Stimulated activated CD4-positive, alpha-beta T cell treated with anti-CD3 and anti-CD28 coated beads, Interleukin-12 subunit alpha, Interleukin-12 subunit beta, amount 100 ng/mL, for 4 hours (primary cell): ENCODE data around the gene HLF.

Source experiments
- DNase-seq: peaks from one replicate; pipeline ENCODE4 v3.0.0-alpha.2; 2020

HLF gene

GRCh38 chr17:55294042-55294751 lies 29.4 kb downstream of the HLF start:
- no peak for DNase-seq

GRCh38 chr17:55295411-55296170 lies 30.8 kb downstream of the HLF start:
- DNase-seq: peak; percentile 46

- no peak for DNase-seq
Measured at GRCh38 chr17:55296171-55296695, 31.5 kb downstream of the HLF start.

- no peak for DNase-seq
Measured at GRCh38 chr17:55296699-55297098, 31.9 kb downstream of the HLF start.

- DNase-seq: no peak
Measured at GRCh38 chr17:55298111-55298730, 33.5 kb downstream of the HLF start.

DNA sequence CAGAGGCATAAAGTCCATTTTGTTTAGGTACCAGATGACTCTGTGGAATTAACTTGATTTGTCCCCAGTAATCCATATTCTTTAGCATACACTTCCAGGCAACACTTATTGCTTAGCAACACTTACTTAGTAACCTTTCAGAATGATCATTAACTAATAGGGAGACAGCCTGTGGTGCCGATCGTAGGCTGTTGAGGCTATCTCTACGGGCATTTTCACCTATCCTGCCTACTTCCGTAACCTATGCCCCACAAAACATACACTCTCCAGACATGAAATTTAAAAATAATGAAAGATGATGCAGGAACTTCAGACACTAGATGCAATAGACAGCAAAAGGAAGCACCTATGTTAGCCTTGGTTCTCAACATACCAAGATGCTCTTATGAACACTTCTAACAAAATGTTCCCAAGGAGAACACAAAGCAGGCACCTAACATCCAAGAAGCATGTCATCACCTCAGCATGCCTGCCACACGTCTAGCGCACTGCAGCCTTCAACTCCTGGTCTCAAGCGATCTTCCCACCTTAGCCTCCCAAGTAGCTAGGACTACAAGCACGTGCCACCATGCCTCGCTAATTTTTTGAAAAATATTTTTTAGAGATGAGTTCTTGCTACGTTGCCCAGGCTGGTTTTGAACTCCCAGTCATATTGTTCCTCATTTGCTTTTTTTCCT lies 34.5 kb downstream of the HLF start:
- no peak for DNase-seq

GRCh38 chr17:55299890-55300289 lies 35.1 kb downstream of the HLF start:
- DNase-seq: no peak

GRCh38 chr17:55300479-55301290 lies 35.9 kb downstream of the HLF start:
- DNase-seq: no peak

- DNase-seq: no peak
Measured at GRCh38 chr17:55301521-55302406, 37.0 kb downstream of the HLF start.

DNA sequence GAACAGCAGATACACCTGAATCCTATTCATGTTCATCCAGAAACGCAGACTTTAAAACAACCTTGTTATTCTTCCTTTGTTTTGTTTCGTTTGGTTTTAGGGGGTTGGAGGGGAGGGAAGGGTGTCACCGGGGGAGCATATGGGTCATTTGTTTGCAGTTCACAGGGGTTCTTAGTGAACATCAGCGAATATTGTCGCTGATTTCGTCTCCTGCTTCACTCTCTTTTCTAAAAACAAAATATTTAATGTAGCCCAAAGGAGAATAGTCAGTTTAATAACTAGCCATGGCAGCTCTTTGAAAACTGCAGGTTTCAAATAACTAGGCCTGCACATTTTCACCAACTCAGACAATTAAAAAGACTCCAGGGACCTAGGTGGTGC lies 37.6 kb downstream of the HLF start:
- no peak for DNase-seq

- DNase-seq: no peak
Measured at GRCh38 chr17:55303008-55303493, 38.3 kb downstream of the HLF start.

GRCh38 chr17:55303701-55304145 lies 39.0 kb downstream of the HLF start:
- DNase-seq: no peak

DNA sequence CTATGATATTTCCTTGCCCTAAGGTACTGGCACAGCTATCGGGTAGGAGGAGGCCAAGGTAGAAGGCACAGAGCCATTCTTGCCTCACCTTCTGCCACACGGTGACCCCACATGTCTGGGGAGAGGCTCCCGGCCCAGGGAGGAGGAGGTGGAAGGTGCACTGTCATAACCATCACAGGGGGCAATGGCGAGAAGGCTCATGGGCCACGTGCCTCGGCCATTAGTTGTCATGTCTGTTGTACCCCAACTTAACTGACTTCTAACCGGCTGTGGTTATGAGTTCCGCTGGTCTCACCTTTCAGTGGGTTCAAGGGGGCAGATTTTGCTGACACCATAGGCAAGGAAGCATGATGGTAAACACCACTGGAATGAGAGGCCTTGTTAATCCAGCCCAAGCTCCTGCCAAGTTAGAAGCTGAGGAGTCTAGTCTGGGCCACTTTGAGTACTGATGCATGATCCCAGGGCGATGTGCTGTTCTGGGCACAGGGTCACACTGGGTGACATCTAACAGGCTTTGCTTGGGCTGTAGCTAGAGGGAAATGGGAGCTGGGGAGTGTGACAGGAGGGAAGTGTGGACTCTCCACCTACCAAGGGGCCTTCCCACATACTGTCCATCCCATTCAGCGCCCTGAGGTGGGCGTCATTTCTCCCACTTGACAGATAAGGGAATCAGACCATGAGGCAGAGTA lies 39.6 kb downstream of the HLF start:
- no peak for DNase-seq

DNA sequence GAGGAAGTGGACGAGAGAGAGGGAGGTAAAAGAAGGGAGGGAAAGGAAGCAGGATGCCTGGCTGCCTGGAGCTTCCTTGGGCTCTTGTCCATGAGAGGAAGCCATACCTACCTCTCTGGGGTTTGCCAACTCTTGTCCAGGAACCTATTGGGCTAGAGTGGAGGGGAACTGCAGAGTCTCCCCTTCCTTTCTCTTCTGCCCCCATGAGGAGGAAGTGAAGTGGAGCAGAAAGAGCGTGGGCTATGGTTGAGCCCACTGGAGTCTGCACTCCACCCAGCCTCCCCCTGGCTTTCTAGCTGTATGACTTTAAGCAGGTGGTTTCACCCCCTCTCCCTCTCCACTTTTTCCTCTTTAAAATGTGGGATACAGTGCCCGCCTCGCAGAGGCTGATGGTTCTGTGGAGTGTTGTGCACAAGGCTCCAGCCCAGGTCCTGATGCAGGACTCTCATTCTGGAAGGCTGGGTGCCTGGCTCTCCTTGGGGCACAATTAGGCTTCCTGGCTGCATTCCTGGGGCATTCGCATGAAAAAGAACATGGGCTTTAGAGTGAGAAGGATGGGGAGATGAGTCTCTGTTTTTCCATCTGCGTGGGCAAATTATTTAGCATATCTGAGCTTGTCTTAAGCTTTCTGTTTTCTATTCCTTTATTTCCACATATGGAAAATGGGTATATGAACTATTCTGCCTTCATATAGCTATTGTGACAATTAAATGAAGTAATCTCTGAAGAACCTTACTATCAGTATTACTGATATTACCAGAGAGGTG lies 40.7 kb downstream of the HLF start:
- DNase-seq: no peak

DNA sequence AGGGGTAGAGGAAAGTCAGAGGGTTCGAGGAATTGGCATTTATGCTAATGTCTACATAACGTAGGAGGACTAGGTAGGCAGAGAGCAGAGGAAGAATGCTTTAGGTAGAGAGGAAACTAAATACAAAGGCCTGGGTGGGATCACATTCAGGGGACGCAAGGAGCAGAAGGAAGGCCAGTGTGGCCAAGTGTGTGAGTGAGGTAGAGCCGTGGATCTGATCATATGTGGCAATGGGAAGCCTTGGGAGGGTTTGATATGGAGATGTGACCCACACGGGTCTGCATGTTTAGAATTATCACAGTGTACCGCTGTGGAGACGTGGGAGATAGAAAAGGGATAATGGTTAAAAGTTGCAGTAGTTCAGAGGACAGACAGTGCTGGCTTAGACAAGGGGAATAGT lies 43.1 kb downstream of the HLF start:
- no peak for DNase-seq

DNA sequence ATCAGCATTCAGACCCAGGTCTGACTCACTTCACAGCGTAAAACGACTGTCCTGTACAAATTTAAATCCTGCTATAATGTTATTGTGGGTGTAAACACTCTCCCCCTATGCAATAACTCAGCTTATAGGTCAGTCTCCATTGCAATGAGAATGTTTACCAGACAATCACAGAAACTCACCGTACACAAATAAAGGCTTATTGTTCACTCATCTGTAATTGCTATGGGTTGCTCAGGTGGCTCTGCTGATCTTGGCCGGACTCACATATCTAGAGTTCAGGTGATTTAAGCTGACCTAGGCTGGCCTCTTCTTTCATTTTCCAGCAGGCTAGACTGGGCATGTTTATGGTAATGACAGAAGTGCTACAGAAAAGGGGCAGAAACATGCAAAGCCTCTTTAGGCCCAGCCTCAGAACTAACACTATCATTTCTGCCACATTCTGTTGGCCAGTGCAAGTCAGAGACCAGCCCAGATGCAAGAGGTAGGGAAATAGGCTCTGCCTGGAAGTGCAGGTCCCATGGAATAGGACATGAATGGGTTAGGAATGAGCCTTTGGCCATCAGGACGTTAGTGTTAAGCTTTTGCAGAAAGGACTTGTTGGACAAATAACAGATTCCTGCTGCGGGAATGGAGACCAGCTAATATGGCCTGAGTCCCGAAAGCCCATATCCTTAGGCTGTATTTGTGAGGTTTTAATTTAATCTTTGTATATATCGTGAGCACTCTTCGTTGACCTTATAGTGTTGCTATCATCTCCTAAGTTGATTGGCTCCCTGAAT lies 44.0 kb downstream of the HLF start:
- no peak for DNase-seq

DNA sequence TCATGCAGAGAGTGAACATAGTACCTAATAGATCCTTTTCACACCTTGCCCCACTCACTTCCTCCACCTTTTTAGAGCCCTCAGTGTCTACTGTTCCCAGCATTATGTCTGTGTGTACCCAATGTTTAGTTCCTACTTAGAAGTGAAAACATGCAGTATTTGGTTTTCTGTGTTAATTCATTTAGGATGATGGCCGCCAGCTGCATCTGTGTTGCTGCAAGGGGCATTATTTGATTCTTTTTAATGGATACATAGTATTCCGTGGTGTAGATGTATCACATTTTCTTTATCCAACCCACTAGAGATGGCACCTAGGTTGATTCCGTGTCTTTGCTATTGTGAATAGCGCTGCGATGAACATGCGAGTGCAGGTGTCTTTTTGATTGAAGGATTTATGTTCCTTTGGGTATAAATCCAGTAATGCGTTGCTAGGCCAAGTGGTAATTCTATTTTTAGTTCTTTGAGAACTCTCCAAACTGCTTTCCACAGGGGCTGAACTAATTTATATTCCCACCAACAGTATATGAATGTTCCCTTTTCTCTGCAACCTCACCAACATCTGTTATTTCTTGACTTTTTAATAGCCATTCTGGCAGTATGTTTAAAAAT lies 47.1 kb downstream of the HLF start:
- DNase-seq: no peak

DNA sequence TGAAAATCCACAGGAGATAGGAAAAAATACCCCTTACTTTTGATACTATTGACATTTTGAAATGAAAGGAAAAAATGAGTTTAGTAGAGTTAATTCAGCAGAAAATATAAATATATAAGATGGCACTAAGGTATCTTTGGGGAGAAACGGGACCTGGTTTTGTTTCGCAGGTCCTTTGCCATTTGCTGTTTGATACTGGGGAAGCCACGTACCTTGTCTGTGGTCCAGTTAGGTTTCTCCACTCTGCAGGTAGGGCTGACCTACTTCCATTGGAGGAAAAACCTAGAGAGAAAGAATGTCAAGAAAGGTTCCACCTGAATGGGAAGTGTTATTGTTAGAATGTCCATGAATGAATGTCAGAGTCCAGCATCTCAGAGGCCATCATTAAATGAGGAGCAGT lies 48.1 kb downstream of the HLF start:
- no peak for DNase-seq
